Neural progenitor cell (in vitro differentiated cells): ENCODE results near the gene AUTS2.
A peak's percentile ranks its signal among the peaks of the same experiment; 100 is the strongest.

Source experiments
- EZH2 ChIP-seq: fragments of 200-600 bp; sonication (generic); IDR thresholded peaks from 2 replicates; pipeline ENCODE4 v1.6.1; 2017; ENCODE audit warnings: antibody characterized with exemption, mild to moderate bottlenecking, moderate library complexity
- EZH2phosphoT487 ChIP-seq: fragments of 200-600 bp; sonication (generic); IDR thresholded peaks from 2 replicates; pipeline ENCODE4 v1.6.1; 2017; ENCODE audit warnings: antibody characterized with exemption
- TF ChIP-seq, protein P1 (sequence below): fragments of 200-600 bp; sonication (generic); IDR thresholded peaks from 2 replicates; pipeline ENCODE4 v1.5.1; 2017; ENCODE audit warnings: antibody characterized with exemption, mild to moderate bottlenecking

DNA sequence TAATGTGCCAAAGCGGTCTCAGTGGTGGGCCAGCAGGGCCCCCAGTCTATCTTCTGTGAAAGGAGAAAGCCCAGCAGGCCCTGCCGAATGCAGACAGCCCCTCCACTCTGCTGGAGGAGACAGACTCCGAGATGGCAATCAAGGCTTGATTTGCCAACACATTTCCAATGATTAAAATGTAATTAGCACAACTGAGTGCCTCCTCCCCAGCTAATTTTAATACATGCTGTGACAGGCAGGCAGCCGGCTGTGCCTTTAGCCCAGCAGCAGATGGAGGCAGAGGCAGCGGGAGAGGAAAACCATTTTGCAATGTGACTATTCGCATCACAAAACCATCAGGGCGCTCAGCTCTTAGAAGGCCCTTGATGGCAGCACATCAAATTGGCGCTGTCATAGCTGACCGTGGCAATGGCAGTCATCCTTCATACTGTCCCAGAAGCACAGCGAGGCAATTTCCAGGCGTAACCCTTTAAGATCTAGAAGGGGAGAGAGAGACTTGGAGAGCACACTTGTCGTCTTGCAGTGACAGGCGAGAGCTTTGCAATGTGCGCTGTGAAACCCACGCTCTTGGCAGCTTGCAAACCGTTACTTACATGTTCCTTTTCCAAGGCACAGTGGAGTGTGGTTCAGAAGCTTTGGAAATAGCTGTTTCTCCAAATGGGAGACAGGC, 818.8 kb downstream of the AUTS2 start:
- TF ChIP-seq, protein P1, sequence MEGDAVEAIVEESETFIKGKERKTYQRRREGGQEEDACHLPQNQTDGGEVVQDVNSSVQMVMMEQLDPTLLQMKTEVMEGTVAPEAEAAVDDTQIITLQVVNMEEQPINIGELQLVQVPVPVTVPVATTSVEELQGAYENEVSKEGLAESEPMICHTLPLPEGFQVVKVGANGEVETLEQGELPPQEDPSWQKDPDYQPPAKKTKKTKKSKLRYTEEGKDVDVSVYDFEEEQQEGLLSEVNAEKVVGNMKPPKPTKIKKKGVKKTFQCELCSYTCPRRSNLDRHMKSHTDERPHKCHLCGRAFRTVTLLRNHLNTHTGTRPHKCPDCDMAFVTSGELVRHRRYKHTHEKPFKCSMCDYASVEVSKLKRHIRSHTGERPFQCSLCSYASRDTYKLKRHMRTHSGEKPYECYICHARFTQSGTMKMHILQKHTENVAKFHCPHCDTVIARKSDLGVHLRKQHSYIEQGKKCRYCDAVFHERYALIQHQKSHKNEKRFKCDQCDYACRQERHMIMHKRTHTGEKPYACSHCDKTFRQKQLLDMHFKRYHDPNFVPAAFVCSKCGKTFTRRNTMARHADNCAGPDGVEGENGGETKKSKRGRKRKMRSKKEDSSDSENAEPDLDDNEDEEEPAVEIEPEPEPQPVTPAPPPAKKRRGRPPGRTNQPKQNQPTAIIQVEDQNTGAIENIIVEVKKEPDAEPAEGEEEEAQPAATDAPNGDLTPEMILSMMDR = peak; percentile 7
- TF ChIP-seq EZH2phosphoT487 = no peak
- no peak for TF ChIP-seq EZH2
